SW480 (cell line): ENCODE data around the gene PLXDC2.

Source experiments
- DNase-seq: peaks from one replicate; pipeline ENCODE4 v3.0.0-alpha.2; 2016; ENCODE audit warnings: low spot score

The PLXDC2 gene

DNA sequence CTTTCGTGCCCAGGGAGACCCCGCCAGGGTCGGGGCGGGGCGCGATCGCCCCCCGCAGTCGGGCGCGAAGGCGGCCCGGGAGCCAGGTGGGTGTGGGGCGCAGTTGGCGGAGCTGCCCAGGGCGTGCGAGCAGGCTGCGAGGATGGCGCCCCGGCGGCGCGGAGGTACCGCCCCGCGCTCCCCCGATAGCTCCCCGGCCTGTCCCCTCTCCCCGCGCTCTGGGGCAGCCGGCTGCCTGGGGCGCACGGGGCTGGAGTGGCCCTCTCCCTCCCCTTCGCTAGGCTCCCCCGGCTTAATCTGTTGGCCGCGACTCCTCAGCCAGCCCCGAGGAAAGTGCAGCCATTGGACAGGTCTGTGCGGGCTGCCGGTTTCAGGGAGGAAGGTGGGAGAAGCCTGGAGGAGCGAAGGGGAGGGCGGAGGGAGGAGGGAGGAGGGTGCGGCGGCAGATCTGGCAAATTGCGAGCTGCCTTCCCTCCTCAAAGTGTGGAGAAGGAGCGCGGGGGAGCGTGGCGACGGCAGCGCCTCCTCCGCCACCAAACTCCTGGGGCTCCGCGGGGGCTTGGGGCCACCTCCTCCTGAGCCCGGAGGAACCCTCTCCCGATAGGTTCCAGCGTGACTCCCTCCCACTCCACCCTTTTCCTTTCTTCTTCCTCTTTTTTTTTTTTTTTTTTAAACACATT is 361 bp upstream of the PLXDC2 start:
- peak; percentile 7 for DNase-seq

DNA sequence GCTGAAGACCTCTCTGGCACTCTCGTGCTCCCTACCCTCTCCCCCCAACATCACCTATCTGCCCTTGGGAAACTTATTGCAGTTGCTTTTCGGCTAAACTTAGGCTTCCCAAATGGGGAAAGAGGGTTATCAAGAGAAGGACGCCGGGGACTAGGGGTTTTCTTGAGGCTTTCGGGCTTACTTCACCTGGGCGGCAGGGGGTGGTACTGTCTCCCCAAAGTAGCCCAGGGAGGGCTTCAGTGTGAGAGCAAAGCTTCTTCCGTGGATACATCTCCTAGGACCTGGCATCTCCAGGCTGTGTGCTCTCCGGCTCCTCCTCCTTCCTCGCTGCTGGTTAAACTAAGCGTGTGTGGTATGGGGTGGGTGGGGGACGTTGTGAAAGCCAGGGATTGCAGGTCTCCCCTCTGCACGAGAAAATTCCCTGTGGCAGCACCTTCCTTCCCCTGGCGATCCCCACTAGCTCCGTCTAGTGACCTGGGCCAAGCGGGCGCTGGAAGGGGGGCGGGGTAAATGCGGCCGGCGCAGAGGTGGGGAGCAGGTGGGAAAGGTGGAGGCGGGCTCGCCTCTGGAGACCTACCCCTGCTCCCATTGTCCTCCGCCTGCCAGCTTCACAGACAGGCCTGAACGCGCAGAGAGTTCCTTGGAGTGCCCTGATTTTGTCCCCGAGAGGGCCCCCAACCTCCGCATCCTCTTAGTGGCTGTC is 1.1 kb downstream of the PLXDC2 start:
- DNase-seq, result no peak

- no peak for DNase-seq
Measured at GRCh38 chr10:19818876-19819275, 2.6 kb downstream of the PLXDC2 start.

- peak; percentile 45 for DNase-seq
Measured at GRCh38 chr10:19819419-19820033, 3.3 kb downstream of the PLXDC2 start.

- DNase-seq, result no peak
Measured at GRCh38 chr10:19824381-19825342, 8.4 kb downstream of the PLXDC2 start.

DNA sequence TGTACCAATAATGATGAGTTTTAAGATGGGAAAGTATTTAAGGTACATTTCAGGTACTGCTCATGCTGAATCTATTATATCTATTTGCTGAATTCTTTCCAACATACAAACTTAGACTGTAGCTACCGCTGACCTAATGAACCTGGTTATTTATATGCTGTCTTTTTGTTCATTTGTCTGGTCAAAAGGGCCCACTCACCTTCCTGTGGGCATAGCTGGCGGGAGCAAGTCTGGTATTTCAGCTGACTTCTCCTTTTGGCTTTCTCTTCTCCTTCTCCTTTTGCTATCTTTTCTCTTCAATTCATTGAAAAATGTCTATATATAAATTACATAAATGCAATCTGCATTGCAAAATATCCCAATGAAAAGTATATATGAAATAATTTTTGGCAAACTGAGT is 9.5 kb downstream of the PLXDC2 start:
- no peak for DNase-seq

GRCh38 chr10:19826712-19827111 is 10.5 kb downstream of the PLXDC2 start:
- DNase-seq, result no peak

DNA sequence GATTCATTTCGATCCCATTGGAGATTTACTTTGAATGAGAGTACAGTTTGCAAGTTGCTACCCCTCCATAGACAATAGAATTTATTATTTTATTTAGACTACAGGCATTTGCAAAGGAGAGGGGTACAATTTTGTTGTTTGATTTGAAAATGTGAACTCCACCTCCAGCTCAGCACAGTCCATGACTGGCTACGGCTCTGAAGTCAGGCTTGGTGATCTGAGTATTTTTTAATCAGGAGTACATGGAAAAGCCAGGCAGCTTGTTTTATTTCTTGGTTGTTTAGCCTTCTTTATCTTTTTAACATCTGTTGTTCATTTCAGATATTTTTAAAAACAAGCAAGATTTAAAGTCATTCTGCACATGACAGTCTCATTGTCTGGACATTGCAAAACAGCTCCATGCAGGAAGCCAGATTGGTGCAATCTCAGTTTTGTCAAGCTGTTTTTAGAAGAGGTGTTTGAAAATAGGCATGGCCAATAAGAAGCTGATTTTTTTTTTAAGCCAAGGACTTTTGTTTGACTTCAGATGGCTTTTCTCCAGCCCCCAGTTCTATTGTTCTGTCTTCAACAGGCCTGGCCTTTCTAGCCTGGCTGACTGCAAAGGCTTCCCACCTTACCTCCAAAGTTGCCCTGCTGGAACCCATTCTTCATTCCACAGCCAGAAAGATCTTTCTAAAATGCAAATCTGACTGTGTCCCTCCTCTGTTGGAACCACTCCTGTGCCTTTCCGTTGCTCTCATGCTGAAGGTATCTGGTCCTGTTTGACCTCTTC is 12.2 kb downstream of the PLXDC2 start:
- DNase-seq, result no peak

DNA sequence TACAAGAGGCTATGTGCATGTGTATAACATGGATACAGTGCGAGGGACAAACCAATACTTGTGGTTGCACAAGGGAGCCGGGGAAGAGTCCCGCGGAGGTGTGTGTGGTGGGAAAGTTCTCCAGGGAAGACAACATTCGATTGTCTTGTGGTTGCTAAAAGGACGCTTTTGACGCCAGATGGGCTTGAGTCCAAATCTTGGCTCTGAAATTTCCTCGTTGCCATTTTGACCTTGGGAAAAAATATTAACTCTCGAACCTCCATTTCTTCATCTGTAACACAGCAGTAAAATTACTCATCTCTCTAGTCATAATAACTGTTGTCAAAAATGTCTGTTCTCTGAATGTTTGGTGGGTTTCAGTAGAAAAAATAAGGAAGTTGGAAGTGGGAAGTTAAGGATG is 16.5 kb downstream of the PLXDC2 start:
- no peak for DNase-seq

GRCh38 chr10:19833170-19833824 is 17.1 kb downstream of the PLXDC2 start:
- no peak for DNase-seq

GRCh38 chr10:19835952-19836351 is 19.7 kb downstream of the PLXDC2 start:
- no peak for DNase-seq

GRCh38 chr10:19839090-19839489 is 22.9 kb downstream of the PLXDC2 start:
- no peak for DNase-seq

GRCh38 chr10:19839552-19839951 is 23.3 kb downstream of the PLXDC2 start:
- DNase-seq, result no peak

GRCh38 chr10:19840776-19841175 is 24.5 kb downstream of the PLXDC2 start:
- no peak for DNase-seq

- DNase-seq, result peak; percentile 2
Measured at GRCh38 chr10:19843487-19843886, 27.3 kb downstream of the PLXDC2 start.

DNA sequence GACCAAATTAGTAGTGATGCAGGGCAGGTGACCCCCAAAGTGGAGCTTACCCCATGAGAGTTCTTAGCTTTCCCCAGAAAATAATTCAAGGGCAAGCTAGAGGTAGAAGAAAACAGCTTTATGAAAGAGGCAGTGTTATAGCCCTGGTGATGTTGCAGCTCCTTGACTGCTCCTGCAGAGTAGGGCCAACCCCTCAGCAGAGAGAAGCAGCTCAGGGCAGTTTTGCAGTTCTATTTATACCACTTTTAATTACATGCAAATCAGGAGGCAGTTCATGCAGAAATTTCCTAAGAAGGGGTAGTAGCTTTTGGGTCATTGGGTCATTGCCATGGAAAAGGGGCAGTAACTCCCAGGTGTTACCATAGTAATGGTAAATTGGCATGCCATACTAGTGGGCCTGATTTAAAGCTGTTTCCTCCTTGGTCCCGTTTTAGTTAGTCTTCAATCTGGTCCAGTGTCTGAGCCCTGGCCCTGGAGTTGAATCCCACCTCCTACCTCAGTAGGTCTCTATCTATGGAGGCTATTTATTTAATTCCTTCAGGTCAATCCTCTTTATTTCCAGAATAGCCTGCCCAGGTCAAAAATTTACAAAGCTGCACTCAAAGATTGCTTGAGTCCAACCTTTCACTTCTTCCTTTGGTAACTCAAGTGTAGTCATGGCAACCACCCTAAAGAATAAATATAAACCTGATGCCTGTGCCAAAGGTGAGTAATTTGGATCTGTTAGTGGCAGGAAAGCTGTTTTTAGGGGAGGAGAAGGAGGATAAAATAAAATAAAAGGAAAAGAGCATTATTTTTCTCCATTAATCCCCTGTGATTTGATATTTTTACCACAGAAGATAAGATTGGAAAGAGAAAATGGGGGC is 29.5 kb downstream of the PLXDC2 start:
- no peak for DNase-seq

GRCh38 chr10:19847321-19847720 is 31.1 kb downstream of the PLXDC2 start:
- DNase-seq, result no peak

DNA sequence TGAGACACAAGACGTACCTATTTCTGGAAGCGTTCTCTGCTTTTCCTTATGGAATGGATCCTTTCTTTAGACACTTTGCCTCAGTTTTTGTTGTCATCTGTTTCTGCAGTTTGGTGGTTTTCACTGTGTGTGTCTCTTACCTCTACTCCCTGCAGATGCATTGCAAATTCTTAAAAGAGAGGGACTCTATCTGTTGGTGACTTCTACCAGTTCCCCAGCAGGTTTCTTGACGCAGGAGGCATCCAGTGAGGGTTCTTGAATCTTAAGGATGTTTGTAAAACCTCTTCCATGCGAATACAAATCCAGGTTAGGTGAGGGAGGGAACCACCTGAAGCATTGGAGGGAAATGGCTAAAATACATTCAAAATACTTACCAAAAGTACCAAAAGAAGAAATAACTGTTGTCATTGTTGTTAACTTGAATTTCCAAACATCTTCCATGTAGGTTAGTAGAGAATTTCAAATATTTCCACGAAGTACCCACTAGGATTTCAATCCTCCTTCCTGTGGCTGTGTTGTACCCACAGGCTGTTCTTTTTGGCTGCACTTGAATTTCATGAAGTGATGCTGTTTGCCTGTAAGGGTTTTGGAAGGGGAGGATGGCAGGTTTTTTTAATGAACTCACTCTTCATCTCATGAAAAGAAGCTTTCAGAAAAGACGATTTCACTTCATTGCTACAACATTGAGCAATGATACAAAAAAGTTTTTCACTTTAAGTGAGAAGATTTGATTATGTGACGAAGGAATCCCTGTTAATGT is 32.2 kb downstream of the PLXDC2 start:
- no peak for DNase-seq

DNA sequence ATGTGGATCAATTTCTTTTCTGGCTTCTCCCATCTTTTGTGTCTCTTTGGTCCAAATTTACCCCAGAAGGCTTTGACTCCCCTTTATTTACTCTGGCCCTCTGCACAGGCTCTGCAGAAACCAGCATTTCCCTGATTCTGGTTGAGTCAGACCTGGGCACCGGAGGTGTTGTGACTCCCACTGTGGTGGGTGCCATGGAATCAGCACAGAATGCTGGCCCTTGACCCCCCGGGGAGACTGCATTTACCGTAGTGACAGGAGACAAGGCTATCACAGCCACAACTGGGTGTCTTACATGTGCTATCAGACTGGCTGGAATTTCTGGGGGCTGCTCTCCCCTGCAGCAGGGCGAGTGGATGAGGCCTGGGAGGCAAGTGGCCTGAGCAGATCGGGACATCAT is 37.6 kb downstream of the PLXDC2 start:
- DNase-seq, result no peak
